Embryonic facial prominence (tissue), 1 donor: ENCODE measurements around the gene PRKAR1B.

ENCODE experiments used
- DNase-seq: peaks from one replicate; pipeline ENCODE4 v3.0.0-alpha.2; 2016; ENCODE audit errors: extremely low spot score

The PRKAR1B gene

DNA sequence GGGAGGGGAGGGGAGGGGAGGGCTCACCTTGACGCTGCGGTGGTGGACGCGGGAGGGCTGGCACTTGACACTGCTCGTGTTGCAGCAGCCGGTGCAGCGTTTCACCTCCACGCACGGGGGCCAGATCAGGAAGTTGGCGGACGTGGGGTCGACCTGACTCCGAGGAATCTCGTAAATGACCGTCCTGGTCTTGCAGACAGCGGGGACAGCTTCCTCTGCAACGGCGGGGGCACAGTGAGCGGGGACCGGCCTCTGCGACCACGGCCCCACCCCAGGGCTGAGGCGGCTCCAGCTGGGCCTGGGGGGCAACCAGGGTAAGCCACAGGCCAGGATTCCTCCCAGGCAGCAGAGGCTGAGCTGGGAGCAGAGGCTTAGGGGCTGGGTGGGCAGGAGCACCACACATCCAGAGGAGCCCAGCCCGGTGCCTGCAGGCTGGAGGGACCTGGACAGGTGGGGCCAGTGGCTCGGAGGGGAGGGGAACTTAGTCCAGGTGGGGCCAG lies 216.2 kb downstream of the PRKAR1B start:
- DNase-seq = no peak

DNA sequence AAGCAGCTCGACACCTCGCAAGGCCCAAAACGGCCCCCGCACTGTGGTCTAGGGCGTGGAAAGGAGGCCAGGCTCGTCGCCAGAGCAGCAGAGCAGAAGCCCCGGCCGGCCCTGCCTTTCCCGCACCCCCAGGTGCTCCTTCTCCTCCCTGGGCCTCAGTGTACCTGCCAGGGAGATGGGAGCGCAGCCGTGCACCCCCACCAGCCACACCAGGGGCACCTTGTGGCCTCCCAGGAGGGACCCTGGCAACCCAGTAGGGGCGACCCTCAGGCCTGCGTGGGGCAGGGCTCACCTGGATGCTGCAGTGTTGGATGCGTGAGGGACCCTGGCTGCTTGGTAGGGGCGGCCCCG lies 217.0 kb downstream of the PRKAR1B start:
- no peak for DNase-seq

DNA sequence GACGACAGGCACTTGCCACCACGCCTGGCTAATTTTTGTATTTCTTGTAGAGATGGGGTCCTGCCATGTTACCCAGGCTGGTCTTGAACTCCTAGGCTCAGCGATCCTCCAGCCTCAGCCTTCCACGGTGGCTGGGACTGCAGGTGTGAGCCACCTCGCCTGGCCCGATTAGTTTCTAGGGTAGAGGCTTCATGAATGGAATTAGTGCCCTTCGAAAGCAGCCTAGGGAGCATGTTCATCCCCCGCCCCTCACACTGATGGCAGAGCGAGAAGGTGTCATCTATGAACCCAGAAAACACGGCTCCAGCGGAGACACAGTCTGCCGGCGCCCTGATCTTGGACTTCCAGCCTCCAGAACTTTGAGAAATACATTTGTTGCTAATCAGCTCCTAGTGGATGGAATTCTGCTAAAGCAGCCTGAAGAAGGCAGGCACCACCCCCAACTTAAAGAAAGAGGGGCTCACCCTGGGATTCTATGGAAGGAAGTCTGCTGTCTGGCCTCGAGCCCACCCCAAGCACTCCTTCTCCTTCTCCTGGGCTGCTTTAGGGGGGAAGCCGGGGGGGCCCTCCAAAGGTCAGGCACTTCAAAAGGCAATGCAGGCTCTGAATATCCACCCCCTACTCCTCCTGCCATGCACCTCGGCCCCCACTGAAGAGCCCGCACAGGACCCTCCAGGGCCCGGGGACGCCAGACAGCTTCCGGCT lies 217.5 kb downstream of the PRKAR1B start:
- DNase-seq = no peak

DNA sequence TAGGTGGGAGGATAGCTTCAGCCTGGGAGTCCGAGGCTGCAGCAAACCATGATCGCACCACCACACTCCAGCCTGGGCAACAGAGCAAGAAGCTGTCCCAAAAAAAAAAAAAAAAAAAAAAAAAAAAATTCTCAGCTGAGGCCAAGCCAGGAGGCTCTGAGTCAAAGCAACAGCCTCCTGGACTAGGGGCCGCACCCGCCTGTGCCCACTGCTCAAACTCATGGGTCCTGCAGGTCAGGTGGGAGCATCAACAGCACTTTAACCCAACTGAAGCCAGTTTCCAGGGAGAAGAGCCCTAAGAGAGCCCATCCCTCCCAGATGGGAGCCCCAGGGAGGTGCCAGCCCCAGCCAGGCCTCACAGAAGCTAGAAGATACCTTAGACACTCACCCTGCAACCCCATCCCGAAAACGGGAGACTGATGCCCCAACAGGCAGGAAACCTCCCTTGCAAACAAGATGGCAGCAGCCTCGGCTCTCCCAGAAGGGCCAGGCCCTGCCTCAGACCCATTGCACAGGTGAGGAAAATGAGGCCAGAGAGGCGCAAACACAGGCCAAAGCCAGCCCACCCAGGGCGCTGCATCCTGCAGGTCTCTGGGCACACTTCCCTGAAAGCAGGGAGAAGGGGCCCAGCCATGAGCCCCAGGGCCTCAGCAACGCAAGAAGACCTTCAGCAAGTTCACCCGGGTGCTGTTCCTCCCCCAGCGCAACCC lies 218.5 kb downstream of the PRKAR1B start:
- DNase-seq = no peak

DNA sequence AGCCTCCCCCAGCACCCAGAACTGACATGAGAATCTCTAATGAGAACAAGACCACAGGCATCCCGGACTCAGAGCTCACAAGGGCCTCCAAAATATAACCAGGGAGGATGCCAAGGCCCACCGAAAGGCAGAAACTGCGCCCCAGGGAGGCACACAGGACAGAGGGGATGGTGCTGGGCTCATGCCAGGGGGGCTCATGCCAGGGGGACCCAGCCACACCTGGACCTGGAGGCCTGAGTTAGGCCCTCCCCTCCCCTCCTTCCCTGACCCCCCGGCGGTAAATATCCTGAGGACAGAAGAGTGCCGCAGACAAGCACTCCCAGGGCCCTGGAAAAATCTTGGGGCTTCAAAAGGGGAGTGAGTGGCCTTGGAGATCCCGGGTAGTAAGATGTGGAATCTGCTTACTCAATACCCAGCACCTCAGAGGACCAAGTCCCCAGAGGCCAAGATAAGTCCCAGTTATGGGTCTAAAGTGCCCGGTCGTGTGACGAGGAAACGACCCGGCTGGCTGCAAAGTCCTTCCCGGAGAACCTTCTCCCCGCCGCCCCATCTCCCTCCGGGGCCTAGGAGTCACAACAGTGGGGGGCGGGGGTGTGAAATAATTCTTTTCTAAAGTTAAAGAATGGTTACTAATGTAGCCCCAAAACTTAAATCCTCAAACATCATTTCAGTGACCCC lies 219.3 kb downstream of the PRKAR1B start:
- no peak for DNase-seq

DNA sequence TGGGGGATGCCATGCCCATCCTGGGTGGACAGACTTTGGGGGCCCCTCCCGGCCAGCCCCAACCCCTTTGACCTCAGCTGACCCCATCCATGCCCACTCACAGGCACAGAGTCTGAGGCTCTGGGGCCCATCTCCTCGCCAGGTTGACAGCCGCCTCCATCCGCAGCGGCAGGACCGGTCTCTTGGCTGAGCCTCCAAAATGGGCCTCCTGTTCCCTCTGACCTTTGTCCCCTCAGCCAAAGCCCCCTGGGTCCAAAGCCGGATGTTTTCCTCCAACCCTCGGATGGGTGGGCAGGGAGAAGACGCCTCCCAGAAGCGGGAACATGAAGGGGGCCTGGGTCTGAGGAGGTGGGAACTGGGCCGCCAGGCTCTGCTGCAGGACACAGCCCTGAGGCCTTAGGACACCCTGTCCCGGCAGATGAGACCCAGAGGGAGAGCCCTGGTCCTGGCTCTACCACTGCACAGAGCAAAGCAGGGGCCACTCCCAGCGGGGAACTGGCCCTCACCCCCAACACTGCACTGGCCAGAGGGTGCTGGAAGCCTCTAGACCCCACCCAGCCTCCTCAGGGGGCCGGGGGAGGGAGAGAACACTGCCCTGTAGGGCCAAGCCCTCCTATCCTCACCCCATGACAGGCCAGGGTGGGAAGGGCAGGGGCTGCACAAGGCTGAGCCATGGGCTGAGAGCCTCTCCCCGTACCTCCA lies 220.0 kb downstream of the PRKAR1B start:
- DNase-seq = no peak

DNA sequence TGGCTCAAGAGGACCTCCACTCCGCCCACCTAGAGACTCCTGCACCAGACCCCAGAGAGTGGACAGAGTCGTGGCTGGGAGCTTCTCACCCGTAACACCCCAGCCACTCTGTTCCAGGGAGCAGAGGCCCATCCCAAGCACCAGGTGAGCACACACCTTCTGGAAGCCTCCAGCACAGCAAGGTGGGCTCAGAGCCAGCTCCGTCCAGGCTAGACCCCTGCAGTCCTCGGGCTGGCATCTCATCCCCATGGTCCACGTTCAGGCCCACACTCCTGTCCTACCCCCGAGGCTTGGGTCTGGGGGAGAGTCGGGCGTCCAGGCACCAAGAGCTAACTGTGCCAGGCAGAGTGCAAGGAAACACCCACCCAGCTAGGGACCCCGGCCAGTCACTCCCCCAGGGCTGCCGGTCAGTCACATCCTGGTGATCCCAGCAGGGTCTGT lies 220.7 kb downstream of the PRKAR1B start:
- DNase-seq = no peak

DNA sequence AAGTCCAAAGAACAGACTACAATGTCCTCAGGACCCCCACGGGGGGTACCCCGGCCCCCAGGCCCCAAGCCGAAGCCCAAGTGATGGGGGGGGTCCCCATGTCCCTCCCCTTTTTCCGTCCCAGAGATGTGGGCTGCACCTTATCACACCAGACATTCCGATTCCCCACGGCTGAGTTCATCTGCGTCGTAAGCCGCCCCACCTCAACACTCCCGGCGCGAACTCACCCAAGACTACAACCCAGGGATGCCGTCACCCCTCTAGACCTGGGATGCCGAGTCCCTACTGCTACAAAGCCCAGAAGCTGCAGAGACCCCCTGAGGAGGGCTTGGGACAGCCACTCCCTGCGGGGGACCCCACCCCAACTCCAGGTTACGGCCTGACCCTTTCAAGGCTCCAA lies 221.9 kb downstream of the PRKAR1B start:
- no peak for DNase-seq

DNA sequence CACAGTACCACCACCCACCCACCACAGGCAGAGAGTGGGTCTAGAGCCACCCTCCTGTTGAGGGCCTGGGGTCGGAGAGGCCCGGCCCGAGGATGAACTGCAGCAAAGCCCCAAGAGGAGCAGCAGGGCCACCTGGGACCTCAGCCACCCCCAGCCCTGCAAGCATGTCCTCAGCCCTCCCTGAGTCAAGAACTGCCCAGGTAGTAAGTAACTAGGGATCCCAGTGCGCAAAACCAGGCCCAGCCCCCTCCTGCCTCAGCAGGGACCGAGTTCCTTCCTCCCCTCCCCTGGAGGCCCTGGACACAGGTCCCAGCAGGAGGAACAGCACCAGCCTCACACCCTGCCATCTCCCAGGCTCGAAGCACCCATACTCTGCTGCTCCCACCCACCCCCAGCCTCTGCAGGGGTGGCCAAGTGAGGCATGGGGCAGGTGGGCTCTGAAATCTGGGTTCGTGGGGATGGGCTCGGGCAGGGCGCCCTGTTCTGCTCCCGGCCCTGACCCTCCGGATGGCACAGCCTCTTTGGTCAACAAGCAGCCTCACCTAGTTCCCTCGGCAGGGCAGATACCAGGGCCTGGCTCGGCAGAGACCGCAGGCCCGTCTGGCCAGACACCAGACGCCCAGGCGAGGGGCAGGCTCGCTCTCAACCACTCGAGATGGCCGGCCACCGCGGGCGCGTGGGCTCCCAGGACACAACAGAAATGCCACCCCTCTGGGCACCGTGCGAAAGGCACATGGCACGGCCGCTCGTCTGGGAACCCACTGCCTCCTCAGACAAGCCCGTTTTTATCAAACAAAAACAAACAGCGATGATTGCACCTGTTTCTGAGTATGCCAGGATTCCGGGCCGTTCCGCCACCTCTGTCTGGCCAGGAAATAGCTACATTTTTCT lies 222.6 kb downstream of the PRKAR1B start:
- no peak for DNase-seq

DNA sequence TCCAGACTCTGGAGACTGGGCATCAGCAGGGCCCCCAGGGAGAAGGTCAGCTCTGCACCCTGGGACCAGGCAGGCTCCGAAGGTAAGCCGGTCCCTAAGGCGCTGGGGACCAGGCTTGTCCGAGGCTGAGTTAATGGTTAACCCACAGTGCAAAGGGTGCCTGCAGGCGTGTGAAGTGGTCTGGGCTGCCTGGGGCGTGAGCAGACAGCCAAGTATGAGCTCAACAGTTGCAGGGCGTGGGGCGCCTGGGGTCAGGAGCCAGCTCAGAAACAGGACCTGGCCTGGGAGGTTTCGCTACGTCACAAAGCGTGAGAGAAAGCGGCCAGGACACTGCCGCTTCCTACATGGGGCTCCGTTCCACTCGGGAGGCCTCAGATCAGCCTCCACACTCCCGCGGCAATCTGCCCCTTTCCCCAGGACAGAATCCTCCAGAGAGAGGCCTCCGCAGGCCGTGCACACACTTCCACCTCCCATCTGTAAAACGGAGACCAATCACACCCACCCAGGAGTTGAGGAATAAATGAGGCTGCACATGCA lies 223.4 kb downstream of the PRKAR1B start:
- DNase-seq = no peak

DNA sequence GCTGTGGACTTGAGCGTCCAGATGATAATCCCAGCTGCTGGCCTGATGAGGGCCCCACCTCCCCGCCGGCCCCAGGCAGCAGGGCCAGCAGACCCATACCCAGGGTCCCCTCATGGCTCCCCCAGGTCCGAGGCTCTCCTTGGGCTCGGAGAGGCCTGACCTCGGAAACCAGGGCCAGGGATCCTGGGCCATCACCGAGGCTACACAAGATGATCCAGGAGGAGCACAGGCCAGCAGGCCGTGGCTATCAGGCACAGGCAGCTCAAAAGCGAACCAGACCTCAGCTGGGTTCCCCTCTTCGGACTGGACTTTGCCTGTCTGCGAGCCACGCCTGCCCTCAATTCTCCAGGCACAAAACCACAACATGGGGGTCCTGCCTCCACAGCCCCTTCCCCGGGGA lies 224.8 kb downstream of the PRKAR1B start:
- no peak for DNase-seq

DNA sequence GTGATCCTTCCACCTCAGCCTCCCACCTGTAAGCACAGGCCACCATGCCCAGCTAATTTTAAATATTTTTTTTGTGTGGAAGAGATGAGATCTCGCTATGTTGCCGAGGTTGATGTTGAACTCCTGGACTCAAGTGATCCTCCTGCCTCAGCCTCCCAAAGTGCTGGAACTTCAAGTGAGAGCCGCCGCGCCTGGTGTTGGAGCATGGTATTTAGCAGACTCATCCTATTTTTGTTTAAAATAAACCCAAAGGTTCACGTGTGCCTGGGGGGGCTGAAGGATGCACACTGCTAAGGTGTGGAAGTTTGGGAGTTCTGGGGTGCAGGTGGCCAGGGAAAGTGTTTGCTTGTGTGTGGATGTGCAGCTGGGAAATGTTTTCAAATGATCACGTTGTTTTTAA lies 225.6 kb downstream of the PRKAR1B start:
- DNase-seq = no peak

DNA sequence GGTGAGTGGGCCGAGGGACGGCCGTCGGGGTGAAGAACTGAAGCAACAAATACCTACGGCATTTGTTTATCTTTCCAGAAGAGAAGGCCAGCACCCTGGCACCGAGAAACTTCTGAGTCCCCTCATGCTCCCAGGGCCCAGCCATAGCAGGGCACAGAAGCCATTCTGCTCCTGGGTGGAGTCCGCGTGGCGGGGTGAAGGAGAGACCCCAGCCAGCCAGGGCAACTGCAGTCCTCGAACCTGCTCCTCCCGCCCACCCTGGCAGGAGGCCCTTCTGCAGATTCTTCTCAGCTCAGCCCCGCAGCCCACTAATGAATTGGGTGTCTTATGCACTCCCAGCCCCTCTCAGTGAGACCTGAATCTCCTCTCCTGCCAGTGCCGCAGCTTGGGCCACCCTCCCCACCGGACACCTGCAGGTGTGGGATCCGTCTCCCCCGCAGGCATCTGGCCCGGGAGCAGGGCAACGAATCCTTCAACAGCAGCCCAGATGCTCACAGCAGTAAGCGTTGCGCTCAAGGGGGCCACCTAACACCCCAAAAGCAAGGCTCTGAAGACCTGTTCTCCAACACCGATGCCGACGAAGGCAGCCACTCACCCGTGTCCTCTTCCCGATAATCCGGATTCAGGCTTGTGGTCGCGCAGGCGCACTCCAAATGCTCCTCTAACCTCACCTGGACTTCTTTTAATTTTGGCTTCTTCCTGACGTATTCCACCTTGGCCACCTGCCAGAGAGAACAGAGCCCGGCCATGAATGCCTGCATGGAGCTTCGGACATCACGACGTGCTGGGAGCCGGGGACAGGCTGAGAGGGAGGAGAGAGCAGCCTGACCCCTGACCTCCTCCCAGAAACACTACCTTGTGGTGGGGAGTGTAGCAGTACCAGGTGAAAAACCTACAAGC lies 226.3 kb downstream of the PRKAR1B start:
- DNase-seq = no peak

DNA sequence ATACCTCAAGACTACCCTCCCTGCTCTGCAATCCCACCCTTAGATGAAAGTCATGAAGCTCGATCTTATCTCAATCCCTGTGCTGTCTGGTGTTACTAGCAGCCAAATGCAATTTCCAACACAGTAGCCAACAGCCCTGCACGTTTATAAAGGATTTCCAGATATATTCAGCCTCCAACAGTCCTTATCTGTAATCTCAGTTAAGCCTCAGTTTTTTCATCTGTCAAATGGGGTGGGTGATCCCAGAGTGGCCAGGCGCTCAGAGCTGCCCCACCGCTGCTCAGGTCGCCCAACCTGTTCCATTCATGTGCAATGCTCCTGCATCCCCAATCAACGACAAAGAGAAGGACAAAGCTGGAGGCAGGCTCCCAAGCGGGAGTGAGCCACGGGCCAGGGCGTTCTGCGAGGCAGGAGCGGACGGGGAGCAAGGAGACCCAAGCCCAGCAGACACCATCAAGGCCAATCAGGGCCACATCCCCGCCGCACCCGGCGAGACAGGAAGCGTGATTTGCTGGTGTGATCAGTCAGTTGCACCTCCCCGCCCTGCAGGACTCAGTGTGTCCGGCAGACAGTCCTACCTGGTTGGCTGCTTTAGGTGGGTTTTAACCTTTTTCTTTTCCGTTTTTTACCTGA lies 227.1 kb downstream of the PRKAR1B start:
- no peak for DNase-seq
